ENCODE results near the gene MT1F.

The MT1F gene

GRCh38 chr16:56610017-56610608, 47.6 kb upstream of the MT1F start:
- TF ChIP-seq CTCF (IDR thresholded peaks at IDR 0.05) = no peak
- no peaks in the 10 kb centered on the region for H3K27me3 ChIP-seq
- peaks cover 0 to 56% (median 47%) of the 10 kb centered on the region in 4 donors for H3K4me1 ChIP-seq
- H3K9me3 ChIP-seq = no peaks in the 10 kb centered on the region
- intact Hi-C loops (cut with DNase I; ENCODE audit: low total_unique reads) = no loop called here
- peak; percentile 75 to 85 for DNase-seq
- peak overlapping the region; percentile 83 to 85 for H3K27ac ChIP-seq
- peak overlapping the region; percentile 65 to 76 for H3K4me3 ChIP-seq
- H3K36me3 ChIP-seq = no peaks in the 10 kb centered on the region

- DNase-seq = peak in 1 of 2 donors; percentile 25
- Histone ChIP-seq H3K27me3 (no peaks in the 10 kb centered on the region), H3K9me3 (no peaks in the 10 kb centered on the region), H3K27ac (peak overlapping the region; percentile 83 to 85), H3K4me1 (peaks cover 0 to 52% (median 46%) of the 10 kb centered on the region in 4 donors), H3K36me3 (no peaks in the 10 kb centered on the region), H3K4me3 (peak overlapping the region; percentile 65 to 76)
- intact Hi-C loops (cut with DNase I; ENCODE audit: low total_unique reads) = no loop called here
- TF ChIP-seq CTCF (IDR thresholded peaks at IDR 0.05) = no peak
These were observed 47.1 kb upstream of the MT1F start for GRCh38 chr16:56610609-56611111.

GRCh38 chr16:56611281-56611833, 46.4 kb upstream of the MT1F start:
- intact Hi-C loops (cut with DNase I; ENCODE audit: low total_unique reads) = no loop called here
- Histone ChIP-seq H3K27me3 (no peaks in the 10 kb centered on the region), H3K4me3 (peak overlapping the region in 1 of 2 donors; percentile 65), H3K36me3 (no peaks in the 10 kb centered on the region), H3K9me3 (no peaks in the 10 kb centered on the region), H3K4me1 (peaks cover 0 to 45% (median 39%) of the 10 kb centered on the region in 4 donors), H3K27ac (peak overlapping the region; percentile 83 to 85)
- DNase-seq = peak; percentile 83 to 94
- TF ChIP-seq CTCF (IDR thresholded peaks at IDR 0.05) = no peak

GRCh38 chr16:56613706-56614105, 44.1 kb upstream of the MT1F start:
- intact Hi-C loops (cut with DNase I; ENCODE audit: low total_unique reads) = no loop called here
- no peaks in the 10 kb centered on the region for H3K27me3 ChIP-seq

GRCh38 chr16:56614549-56614991, 43.2 kb upstream of the MT1F start:
- no peak for TF ChIP-seq CTCF (IDR thresholded peaks at IDR 0.05)
- intact Hi-C loops (cut with DNase I; ENCODE audit: low total_unique reads) = no loop called here

More at GRCh38 chr16:56613706-56614105, 44.1 kb upstream of the MT1F start:
- Histone ChIP-seq H3K27ac (no peak overlapping the region), H3K4me1 (peaks cover 0 to 43% (median 32%) of the 10 kb centered on the region in 4 donors), H3K9me3 (no peaks in the 10 kb centered on the region), H3K36me3 (no peaks in the 10 kb centered on the region), H3K4me3 (no peak overlapping the region)
- no peak for TF ChIP-seq CTCF (IDR thresholded peaks at IDR 0.05)
- no peak for DNase-seq

More at GRCh38 chr16:56614549-56614991, 43.2 kb upstream of the MT1F start:
- Histone ChIP-seq H3K9me3 (no peaks in the 10 kb centered on the region), H3K36me3 (no peaks in the 10 kb centered on the region), H3K4me1 (peaks cover 0 to 43% (median 32%) of the 10 kb centered on the region in 4 donors), H3K27me3 (no peaks in the 10 kb centered on the region), H3K4me3 (no peak overlapping the region), H3K27ac (no peak overlapping the region)
- DNase-seq = no peak

Data from tibial artery (tissue), 4 donors.